Heart left ventricle (tissue), 13 donors: ENCODE data around the gene CTPS2.

ENCODE experiments used
- POLR2A ChIP-seq, 2 donors: fragments of 450-650 bp; IDR thresholded peaks; one replicate each; pipeline ENCODE4 v1.6.1; 2017; ENCODE audit warnings: antibody characterized with exemption in 2 of 2, mild to moderate bottlenecking in 2 of 2, moderate library complexity in 2 of 2
- TF ChIP-seq, protein P1 (sequence below), 12 donors: fragments of 200-600 bp; sonication (generic) in 4 of 12; IDR thresholded peaks; one replicate each; pipeline versions ENCODE4 v1.5.0 to v1.8.0; 2018 to 2022; ENCODE audit warnings: antibody characterized with exemption in 12 of 12, mild to moderate bottlenecking in 5 of 12
- donor health status: ischemic (EF 13 %, LVEDD 7.1; RV severe dilation, severe dysfunction).
- donor health status: DM: no; HTN: yes; CAD: no.
- donor health status: DM: no; HTN: no; CAD: no.
- donor health status: ischemic (EF 25% LVEDD 6.9; RV normal size, moderate dysfunction).
- donor health status: ischemic (EF 25% LVEDD 5.7; RV mildly dilated, moderate dysfunction).
- donor health status: ischemic (EF 35%, LVEDD 5.7; RV mildly dilated, moderate dysfunction).
- donor health status: nonischemic (EF 11% LVEDD 7.7; RV severe dilation, severe dysfunction).
- donor health status: DM: yes; HTN: yes; CAD: no.
- donor health status: PGD.
- donor health status: ischemic (EF 29% LVEDD 5.4; RV normal size, mild dysfunction).
- donor health status: nonischemic (EF 23%, LVEDD 6.1; RV moderate dilation, normal function).

DNA sequence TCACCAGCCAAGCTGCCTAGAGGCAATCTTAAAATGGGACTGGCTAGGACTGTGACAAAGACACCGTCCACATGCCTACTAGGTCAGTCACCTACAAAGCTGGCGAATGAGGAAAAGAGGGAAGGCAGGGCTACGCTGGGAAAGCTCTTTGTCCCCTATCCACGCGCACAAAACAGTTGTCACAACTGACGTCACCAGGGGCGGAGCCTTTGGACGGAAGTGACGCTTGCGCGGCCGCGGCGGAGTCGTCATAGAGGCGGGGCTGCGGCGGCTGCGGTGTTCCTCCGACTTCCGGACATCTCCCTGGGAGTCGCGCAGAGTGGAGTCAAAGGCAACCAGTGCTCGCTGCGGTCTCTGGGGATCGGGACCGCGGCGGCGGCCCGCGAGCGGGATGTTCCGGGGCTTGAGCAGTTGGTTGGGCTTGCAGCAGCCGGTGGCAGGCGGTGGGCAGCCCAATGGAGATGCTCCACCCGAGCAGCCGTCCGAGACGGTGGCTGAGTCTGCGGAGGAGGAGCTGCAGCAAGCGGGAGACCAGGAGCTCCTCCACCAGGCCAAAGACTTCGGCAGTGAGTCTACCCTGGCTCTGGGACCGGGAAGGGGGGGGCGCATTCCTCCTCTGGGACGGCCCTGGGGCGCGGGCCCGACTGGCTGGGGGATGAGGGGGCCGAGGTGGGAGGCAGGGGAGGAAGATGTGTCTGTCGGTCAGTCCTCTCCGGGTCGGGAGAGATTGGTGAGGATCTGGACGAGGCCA, 7.0 kb upstream of the CTPS2 start, which contains the start of gene SYAP1:
- TF ChIP-seq, protein P1, sequence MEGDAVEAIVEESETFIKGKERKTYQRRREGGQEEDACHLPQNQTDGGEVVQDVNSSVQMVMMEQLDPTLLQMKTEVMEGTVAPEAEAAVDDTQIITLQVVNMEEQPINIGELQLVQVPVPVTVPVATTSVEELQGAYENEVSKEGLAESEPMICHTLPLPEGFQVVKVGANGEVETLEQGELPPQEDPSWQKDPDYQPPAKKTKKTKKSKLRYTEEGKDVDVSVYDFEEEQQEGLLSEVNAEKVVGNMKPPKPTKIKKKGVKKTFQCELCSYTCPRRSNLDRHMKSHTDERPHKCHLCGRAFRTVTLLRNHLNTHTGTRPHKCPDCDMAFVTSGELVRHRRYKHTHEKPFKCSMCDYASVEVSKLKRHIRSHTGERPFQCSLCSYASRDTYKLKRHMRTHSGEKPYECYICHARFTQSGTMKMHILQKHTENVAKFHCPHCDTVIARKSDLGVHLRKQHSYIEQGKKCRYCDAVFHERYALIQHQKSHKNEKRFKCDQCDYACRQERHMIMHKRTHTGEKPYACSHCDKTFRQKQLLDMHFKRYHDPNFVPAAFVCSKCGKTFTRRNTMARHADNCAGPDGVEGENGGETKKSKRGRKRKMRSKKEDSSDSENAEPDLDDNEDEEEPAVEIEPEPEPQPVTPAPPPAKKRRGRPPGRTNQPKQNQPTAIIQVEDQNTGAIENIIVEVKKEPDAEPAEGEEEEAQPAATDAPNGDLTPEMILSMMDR (IDR thresholded peaks at IDR 0.05), result peak in 1 of 12 donors; percentile 6
- peak in 1 of 2 donors; percentile 95 for TF ChIP-seq POLR2A (IDR thresholded peaks at IDR 0.05)
